Fibroblast of the aortic adventitia (primary cell): ENCODE data around the gene KDM4B. TPM values are rescaled to one million over a fixed set of nuclear protein-coding genes. Genes with fewer than 3 reads are reported as not detected.
A peak's percentile ranks its signal among the peaks of the same experiment; 100 is the strongest.

ENCODE experiments used
- DNase-seq: peaks from one replicate; pipeline ENCODE4 v3.0.0-alpha.2; 2010; ENCODE audit warnings: low read depth
- H3K4me3 ChIP-seq: 2 replicates; pipeline ENCODE4 v1.5.1; 2011; ENCODE audit warnings: low read depth, mild to moderate bottlenecking, control low read depth, low read length, moderate library complexity
- CTCF ChIP-seq: IDR thresholded peaks from 2 replicates; pipeline ENCODE4 v1.5.1; 2011; ENCODE audit warnings: mild to moderate bottlenecking, low read length, control low read depth, inconsistent platforms; ENCODE audit not compliant: insufficient read depth
- total RNA-seq: library from RNA; depleted of rRNA; stranded (reverse); fragments of >200 nt; gene quantifications from 2 replicates; pipeline ENCODE4 v1.2.3, GENCODE V29; 2012; ENCODE audit warnings: low replicate concordance

KDM4B gene
- total RNA-seq, 1 donor: 13.5 TPM

DNA sequence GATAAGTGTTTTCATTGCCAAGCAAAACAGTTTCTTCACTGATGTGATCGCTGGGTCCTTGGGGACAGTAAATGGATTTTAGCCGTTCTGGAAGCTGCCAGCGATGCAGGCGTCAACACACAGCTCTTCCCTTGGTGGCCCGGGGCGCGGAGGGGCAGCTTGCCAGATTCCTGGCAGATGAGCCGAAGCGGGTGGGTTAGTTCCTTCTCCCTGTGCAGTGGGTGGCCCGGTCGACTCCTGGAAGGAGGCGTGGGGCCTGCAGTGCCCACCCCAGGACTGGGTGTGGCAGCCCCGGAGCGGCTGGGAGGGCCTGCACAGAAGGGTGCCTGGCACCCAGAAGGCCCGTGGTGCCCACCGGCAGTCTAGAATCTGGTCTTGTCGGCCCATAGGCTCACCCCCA is 69.0 kb downstream of the KDM4B start:
- DNase-seq: no peak
- no peak overlapping the region for H3K4me3 ChIP-seq
- TF ChIP-seq CTCF: no peak

DNA sequence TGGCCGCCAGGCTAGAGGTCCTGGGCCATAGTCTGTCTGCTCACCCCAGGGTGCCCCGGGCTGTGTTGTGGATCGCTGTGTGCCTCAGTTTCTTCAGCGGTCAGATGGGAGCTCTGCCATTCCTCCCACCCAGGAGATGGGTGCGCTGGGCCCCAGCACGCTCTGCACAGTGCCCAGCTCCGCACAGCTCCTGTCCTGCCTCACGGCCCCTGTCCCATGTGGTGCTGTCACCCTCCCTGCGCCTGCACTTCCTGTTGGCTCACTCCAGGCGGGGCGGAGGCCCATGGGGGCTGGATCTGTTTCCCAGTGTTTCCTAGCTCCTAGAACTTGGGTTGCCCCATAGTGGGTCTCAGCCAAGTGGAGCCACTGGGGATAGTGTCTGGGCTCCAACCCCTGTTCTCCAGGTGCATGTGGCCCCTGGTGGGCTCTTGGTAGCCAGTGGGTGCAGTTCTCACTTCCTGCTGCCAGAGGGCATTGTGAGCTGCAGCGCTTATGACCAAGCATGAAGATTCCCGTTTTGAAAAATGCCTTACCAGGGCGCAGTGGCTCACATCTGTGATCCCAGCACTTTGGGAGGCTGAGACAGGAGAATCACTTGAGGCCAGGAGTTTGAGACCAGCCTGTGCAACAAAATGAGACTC is 69.8 kb downstream of the KDM4B start:
- DNase-seq: peak; percentile 33
- H3K4me3 ChIP-seq: no peak overlapping the region
- peak; percentile 66 for TF ChIP-seq CTCF

GRCh38 chr19:5039642-5040543 is 71.0 kb downstream of the KDM4B start:
- TF ChIP-seq CTCF: no peak
- H3K4me3 ChIP-seq: no peak overlapping the region
- DNase-seq: no peak

DNA sequence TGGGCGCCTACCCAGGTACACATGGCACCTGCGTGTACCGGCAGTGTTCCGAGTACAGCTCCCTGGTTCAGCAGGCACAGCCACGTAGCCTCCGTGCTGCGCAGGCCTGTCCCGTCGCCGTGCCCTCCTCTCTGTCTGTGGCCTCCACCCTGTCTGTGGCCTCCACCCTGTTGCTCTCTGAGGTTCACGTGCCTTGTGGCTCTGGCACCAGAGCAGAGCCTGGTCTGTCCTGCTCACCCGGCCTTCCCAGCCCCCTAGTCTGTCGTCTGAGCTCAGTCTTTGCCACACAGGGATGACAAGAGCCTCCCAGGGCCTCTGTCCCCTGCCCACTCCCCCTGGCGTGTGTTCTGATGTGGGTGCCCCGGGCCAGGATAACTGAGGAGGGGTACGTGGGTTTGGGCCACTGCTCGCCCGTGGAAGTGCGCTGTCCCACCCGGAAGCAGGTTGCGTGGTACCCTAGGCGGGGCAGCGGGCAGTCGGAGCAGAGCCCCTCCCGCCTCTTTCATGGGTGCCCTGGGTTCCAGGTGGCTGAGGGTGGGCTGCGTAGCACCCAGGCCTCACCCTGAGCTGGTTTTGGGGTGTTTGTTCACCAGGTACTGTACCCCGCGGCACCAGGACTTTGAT is 71.7 kb downstream of the KDM4B start:
- no peak for TF ChIP-seq CTCF
- no peak overlapping the region for H3K4me3 ChIP-seq

DNA sequence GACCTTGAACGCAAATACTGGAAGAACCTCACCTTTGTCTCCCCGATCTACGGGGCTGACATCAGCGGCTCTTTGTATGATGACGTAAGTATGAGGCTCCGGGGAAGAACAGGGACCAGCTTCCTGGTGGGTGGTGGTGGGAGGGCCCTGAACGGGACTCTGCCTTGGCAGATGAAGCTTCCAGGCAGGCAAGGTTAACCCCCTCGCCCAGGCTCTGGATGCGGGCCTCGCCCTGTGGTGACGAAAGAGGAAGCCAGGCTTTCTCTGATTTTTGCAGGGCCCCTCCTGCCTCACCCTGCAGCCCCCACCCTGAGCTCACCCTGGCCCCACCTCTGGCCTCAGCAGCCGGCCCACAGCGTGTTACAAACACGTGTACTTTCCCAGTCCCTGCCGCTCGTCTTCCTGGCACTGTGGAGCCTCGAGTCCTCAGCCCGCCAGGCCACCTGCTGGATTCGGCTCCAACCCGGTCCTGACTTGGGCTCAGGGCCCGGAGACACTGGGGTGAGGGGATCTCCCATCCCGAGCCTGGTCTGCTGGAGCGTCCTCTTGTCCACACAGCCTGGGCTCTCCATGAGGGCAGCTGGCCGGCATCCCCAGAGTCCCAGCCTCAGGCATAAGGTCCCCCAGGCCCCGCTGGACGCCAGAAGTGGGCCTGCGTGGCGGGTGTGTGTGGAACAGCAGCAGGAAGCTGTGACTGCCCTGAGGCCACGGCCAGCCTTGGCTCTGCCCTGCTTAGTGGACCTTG is 72.4 kb downstream of the KDM4B start:
- DNase-seq: peak; percentile 48
- H3K4me3 ChIP-seq: no peak overlapping the region
- TF ChIP-seq CTCF: no peak

More for the DNA sequence above, 71.7 kb downstream of the KDM4B start:
- no peak for DNase-seq

DNA sequence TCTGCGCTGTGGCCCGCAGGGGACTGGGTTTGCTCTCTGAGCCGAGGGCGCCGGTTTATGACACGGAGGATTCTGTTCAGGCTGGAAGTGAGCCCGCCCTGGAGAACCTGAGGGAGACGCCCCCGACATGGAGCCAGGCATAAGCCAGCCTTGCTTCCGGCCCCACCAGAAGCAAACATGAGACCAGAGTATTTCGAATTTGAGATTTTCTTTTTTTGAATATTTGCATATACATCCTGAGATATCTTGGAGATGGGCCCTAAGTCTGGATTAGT is 72.9 kb downstream of the KDM4B start:
- no peak for DNase-seq
- H3K4me3 ChIP-seq: no peak overlapping the region
- no peak for TF ChIP-seq CTCF
